Middle frontal gyrus (tissue), 1 donor: ENCODE measurements around the gene SLC25A24.
A peak's percentile ranks its signal among the peaks of the same experiment; 100 is the strongest.
"Not testable (repeated sequence)": the region's sequence is repeated elsewhere in the genome, so short reads cannot be mapped to it uniquely, and the experiment has no call there.

Source experiments
- DNase-seq: peaks from one replicate; pipeline ENCODE4 v3.0.0-alpha.2; 2015; ENCODE audit warnings: low spot score; ENCODE audit errors: extremely low spot score

SLC25A24 gene

DNA sequence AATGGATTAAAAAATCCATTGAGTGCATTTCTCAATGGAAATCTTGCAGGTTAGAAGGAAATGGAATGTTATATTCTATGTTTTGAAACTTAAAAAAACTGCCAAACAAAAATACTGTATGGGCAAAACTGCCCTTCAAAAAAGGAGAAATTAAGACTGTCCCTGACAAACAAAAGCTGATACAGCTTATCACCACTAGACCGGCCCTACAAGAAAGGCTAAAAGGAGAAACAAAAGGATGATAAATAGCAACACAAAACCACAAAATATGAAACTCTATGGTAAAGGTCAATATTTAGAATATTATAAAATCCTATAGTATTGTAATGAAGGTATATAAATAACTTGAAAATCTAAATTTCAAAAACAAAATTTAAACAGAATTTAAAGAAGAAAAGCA lies 60.0 kb downstream of the SLC25A24 start:
- no peak for DNase-seq

DNA sequence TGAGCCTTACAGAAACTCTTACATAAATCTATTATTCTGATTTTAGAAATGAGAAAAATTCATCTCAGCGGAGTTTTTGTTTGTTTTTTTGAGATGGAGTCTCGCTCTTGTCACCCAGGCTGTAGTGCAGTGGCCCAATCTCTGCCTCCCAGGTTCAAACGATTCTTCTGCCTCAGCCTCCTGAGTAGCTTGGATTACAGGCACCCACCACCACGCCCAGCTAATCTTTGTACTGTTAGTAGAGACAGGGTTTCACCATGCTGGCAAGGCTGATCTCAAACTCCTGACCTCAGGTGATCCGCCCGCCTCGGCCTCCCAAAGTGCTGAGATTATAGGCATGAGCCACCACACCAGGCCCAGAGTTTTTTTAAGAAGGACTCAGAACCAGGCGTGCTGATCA lies 60.6 kb downstream of the SLC25A24 start:
- DNase-seq: not testable (repeated sequence)

DNA sequence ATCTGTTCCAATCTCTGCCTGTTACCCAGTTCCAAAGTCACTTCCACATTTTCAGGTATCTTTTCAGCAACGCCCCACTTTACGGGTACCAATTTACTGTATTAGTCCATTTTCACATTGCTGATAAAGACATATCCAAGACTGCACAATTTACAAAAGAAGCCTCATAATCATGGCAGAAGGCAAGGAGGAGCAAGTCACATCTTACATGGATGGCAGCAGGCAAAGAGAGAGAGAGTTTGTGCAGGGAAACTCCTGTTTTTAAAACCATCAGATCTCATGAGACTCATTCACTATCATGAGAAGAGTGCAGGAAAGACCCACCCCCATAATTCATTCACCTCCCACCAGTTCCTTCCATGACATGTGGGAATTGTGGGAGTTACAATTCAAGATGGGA lies 67.0 kb downstream of the SLC25A24 start:
- DNase-seq: not testable (repeated sequence)

DNA sequence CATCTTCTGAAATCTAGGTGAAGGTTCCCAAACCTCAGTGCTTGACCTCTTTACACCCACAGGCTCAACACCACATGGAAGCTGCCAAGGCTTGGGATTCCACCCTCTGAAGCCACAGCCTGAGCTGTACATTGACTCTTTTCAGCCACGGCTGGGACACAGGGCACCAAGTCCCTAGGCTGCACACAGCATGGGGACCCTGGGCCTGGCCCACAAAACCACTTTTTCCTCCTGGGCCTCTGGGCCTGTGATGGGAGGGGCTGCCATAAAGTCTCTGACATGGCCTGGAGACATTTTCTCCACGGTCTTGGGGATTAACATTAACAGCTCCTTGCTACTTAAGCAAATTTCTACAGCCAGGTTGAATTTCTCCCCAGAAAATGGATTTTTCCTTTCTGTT lies 67.8 kb downstream of the SLC25A24 start:
- not testable (repeated sequence) for DNase-seq

DNA sequence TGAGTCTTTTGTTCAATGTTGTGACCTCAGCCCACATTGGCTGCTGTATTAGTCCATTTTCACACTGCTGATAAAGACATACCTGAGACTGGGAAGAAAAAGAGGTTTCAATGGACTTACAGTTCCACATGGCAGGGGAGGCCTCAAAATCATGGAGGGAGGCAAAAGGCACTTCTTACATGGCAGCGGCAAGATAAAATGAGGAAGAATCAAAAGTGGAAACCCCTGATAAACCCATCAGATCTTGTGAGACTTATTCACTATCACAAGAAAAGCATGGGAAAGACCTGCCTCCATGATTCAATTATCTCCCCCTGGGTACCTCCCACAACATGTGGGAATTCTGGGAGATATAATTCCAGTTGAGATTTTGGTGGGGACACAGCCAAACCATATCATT lies 68.9 kb downstream of the SLC25A24 start:
- DNase-seq: not testable (repeated sequence)

DNA sequence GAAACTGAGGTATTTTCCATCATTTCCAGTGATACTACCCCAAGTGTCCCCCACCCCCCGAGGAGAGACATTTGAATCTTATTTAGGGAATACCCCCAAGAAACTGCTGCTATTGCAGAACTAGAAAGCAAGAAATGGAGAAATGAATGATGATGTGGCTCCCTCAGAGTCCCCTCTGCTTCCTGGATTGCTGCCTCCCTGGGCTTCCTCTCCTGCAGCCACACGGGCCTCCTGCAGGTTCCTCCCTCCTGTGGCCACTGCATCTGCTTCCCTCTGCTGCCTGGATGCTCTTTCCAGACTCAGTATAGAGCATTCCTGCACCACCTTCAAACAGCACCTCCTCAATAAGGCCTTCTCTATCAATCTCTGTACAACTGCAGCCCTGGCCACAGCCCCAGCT lies 69.3 kb downstream of the SLC25A24 start:
- DNase-seq: no peak

DNA sequence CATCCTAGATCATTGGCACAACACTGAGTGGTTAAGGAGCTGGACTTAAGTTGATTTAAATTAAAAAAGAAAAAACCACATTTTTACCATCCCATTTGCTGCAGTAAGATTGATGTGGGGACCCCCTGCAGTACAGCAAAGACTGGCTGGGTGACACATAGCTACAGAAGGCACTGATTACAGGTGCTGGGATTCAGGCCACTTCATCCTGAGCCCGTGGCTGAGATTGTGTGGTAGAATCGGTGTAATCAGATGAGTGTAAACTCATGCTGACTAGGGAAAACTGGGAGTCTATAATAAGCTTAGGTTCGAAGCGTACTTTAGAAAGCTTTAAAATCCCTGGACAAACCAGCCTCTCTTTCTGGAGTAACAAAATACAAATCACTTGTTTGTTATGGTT lies 70.1 kb downstream of the SLC25A24 start:
- no peak for DNase-seq

DNA sequence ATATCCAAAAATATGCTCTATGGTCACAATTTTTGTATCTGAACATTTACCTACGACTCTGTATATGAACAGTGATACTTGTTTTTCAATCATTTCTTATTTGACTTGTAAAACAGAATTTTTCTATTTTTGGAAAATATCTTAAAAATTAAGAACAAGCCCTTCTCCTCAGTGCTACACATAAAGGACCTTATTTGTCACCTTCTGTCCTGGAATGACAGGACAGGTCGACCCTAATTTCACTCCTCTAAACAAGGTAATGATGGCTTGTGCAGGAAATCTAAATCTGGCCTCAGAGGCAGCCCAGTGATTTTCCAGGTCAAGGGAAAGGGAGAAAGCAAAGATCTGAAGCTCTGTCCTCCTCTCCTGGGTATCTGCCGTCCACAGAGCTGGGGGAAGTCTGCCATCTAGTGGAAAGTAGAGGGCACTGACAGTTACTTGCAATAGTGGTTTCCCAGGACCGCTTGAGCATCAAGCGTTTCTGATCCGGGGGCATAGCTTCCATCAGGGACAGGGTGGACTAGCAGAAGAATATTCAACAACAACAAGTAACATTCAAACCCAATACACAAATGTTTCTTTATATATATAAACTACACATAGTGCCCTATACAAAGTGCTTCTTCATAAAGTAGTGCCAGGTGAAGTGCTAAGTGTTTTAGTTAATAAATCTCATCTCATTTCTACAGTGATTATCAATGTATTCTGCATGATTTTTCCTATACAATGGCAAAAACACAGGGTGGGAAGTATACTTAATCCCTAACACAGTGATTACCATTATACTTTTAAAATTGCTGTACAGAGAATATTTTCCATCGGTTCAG lies 74.6 kb downstream of the SLC25A24 start:
- peak; percentile 60 for DNase-seq

DNA sequence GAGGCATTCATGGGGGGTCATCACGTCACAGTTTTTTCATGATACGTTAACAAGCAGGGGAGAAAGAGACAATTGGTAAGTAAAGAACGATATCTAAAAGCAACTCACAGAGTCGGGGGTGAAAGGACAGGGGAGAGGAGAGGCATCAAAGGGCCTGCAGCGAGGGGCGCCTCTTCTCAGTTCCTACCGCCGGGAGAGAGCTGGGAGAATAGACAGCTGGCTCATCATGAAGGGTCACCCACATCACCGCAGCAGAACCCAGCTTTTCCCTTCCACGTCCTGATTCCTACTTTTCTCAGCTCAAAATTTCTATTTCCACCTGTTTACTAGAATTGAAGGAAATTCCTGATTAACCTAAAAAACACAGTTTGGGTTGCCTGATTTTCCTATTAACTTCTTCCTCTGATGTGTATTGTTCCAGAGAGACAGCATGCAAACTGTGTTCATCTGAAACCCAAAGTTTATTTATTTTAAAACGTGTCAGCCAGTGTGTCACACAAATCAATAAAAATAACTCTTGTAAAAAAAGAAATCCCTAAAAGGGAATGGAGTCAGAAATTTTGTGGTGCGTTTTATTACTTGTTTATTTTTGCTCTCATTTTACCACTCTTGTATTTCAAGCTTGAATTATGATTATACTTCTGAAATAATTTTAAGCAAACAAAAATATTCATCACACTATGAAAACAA lies 75.4 kb downstream of the SLC25A24 start:
- no peak for DNase-seq

DNA sequence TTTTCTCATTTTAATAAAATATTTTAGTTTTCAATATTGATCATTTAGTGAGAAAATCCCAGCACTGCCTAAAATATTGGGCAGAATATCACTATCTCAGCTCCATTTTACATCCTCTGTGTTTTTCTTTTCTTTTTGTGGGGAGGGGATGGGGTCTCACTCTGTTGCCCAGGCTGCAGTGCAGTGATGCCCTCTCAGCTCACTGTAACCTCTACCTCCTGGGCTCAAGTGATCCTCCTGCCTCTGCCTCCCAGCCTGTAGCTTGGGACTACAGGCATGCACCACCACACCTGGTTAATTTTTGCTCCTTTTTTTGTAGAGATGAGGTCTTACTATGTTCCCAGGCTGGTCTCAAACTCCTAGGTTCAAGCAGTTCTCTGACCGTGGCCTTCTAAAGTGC lies 76.1 kb downstream of the SLC25A24 start:
- no peak for DNase-seq

DNA sequence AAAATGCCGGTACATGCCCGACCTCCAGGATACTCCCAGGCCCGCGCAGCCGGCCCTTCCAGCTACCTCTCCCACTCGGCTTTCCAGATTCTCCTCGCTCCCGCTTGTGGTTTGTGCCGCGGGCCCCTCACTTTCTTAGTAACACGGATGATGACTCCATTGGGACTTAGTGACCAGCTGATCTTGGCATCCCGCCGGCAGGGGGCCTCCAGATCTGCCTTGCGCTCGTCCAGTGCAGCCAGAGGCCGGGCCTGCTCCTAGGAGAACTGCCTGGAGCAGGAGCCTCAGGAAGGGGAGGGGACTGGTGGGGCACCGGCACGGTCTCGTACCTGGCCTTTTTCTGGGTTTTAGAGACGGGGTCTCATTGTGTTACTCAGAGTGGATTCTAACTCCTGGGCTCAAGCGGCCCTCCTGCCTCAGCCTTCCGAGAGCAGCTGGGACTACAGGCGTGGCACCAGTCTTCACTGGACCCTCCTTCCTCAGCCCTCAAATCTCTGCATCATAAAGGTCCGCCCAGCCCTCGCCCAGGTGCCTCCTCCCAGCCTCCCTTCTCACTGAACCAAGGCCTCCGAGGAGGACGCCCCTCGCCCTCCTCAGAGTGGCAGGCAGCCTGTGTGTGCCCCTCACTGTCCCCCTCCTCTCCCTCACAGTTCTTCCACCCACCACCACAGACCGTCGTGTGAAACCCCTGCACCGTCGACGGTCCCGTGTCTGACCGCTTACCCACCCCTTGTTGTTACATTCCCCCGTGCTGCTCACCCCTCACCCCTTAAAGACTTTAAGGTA lies 78.6 kb downstream of the SLC25A24 start:
- no peak for DNase-seq

DNA sequence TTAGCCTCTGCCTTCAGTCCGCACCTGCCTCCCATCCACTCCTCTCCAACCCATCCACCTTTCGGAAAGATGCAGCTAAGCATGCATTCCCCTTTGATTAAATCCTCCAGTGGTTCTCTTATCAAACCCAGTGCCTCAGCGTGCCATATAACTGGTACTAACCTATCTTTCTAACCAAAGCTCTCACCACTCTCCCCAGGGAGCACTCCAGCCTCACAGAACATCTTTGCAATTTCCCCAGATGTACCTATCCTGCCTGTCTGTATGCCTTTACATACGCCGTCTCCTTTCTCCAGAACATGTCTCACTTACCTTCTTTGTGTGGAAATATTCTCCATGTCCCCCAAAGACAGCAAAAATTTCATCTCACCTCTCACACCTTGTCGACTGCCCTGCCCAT lies 80.0 kb downstream of the SLC25A24 start:
- DNase-seq: no peak

DNA sequence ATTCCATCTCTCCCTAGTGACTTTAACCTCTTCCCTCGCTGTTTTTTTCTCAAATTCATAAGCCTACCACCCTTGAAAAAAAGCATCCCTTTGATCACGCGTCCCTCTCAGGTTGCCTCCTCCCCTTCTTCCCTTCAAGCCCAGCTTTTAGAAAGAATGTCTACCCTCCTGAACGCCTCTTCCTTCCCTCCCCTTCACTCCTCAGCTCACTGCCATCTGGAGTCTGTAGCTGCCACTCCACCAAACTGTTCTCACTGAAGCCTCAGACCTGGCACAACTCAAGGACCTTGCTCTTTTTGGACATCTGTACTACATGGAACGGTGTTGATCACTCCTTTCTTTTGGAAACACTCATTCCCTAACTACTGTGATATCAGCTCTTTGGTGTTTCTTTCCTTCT lies 80.6 kb downstream of the SLC25A24 start:
- no peak for DNase-seq

DNA sequence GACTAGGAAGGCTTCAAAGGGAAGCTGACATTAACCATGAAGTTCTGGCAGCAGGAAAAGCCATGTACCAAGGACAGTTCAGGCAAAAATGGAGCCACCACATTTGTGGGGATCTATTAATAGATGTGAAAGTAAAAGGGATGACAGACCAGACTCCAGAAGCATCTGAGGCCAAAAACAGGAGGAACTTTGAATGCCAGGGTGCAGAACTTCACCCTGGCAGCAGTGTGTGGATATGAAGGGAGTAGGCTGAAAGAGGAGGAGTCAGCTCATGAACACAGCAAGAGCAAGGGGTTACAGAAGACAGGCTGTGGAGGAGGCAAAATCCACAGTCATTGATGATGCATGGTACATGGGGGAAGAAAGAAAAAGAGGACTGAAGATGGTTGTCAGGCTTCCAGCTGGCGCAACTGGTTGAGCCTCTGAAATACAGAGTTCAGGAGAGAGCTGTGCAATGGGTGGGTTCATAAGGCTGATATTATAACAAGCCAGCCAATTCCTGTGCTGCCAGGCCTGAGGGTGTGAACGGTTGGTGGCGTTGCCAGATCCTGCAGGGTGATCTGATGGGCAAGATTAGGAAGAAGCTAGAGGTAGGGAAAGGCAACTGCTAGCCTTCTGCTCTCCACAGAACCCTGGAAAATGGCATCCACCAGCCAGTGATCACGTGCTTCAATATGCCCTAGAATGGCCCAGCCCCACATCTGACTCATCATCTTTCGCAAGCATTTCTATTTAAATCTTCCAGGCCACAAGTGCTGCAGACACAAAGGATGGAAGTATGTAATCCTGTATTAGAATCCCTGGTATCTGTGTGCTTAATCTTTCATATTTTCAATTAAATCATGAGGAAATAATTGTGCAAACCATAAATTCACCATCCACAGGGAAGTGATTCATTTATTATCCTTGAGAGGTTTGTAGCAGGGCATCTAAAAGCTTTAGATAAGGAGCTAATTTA lies 81.9 kb downstream of the SLC25A24 start:
- no peak for DNase-seq

DNA sequence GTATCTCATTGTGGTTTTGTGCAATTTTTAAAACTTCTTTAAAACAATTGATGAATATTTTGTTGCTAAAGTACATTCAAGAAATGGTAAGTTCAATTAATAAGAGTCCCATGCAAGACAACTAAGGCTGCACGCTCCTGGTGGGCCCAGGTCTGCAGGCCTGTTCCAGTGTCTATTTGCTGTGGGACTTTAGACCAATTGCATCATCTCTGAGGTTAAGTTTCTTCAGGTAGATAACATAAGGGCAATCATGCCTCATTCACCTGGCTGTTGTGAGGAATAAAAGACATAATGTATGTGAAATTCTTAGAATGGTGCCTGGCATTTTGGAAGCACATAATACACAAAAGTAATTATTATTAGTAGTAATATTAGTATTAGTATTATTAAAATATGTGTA lies 82.9 kb downstream of the SLC25A24 start:
- DNase-seq: no peak

DNA sequence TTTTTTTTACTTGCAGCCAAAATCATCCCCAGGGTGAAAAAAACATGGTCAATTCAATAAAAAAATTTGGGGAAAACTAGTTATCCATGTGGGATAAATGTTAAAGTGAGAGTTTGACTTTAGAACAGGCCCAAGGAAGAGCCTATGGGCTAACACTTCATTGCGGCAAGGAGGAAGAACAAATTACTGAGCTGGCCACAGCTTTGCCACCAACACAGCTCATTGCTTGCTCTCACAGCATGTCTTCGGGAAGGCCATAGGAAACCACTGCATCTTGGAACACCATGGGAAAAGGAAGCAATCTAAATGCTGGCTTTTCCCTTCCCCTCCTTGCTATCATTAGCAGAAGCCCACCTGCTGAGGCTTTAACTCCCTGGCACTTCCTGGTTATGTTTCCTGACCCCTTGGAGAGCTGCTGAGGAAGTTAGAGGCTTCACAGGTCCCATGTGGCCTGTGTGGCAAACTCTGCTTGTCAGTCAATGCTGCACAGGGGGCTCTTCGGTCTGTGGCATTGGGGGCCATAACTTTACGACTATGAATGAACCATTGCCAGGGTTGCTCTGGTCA lies 86.0 kb downstream of the SLC25A24 start:
- DNase-seq: no peak

DNA sequence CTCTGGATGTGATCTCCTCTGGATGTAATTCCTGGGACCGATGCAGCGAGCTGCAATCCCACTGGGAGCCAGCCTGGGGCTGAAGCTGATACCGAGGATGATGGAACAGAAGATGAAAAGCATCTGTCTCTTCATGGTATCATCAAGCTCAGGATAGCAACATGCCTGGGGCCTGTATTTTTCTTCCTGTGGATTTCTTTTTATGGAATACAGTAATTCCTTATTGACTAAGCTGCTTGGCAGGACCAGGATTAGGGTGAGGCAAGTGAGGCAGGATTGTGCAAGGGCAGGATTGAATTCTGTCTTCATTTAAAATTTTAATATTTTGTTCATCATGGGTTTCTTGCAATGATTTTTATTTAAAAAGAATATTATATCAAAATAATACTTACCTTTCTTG lies 86.6 kb downstream of the SLC25A24 start:
- no peak for DNase-seq

DNA sequence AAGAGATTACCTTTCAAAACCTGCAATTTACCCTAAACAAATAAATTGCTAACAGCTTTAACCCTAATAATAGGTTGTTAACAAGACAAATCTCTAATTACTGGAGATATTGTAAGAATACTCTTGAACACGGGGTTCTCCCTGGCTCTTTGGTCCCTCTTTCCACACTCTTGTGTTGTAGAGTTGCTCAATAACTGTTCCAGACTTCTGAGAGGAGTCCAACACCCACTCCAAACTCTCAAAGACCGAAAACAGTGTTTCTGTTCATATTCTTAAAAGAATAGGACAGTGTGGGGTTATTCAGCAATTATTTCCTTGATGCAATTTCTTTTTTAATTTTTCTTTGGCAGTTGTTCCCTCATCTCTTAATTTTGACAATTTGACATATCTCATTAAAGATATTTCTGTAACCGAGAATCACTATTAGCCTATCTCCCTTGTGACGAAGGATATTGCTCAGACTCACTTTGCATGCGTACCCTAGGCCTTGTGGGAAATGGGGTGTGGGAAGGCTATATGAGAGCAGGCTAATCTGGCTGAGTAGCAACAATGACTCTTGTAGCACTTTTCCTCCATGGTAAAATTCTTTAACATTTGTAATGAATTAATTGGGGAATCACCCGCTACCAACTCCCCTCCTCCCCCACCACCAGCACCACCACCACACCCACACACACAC lies 90.7 kb downstream of the SLC25A24 start:
- no peak for DNase-seq

DNA sequence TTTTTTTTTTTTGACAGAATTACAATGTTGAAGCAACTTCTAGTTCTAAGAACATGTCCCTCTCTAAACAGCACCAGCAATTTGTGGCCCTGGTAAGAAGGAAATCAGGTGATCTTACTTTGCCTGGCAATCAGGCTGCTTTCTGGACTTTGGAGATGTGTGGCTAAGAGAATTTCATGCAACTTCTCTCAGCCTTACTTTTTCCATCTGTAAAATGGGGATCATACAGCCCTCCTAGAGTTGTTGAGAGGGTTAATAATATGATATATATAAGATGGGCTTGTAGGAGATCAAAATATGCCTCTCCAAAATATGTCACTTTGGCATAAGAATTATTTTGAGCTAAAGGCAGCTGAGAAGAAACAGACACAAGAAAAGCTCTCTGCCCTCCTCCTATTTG lies 92.0 kb downstream of the SLC25A24 start:
- no peak for DNase-seq

DNA sequence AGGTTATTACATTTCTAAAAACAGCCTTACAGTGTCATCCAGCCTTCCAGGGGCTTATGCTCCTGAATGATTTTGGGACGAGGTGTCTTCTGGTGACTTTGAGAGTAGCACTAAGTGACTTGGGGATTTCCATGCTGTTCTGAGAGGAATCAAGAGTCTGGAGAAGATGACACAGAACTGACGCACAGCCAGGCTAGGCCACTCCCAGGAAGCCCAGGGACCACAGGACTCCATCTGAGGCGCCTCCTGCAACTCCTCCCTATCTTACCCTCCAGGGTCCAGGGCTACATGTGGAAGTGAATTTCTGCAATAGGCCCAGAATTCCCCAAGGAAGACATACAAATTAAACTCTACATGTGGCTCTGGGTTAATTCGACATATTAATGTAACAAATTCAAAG lies 92.5 kb downstream of the SLC25A24 start:
- no peak for DNase-seq
